Tibial nerve (tissue), 4 donors: ENCODE data around the gene GINS2. TPM values are rescaled to one million over a fixed set of nuclear protein-coding genes. Genes with fewer than 3 reads are reported as not detected.

ENCODE experiments used
- DNase-seq, 2 donors: peaks; one replicate each; pipeline ENCODE4 v3.0.0-alpha.2; 2019; ENCODE audit warnings: low spot score in 2 of 2
- H3K27ac ChIP-seq, 4 donors: fragments of 200-600 bp; sonication (generic) in 3 of 4; one replicate each; pipeline ENCODE4 v1.5.1; 2017 to 2019; ENCODE audit warnings: mild to moderate bottlenecking in 1 of 4
- H3K27me3 ChIP-seq, 2 donors: fragments of 200-600 bp; sonication (generic) in 1 of 2; one replicate each; pipeline versions ENCODE4 v1.5.1 to v1.6.0; 2017 to 2019
- H3K36me3 ChIP-seq, 3 donors: fragments of 200-600 bp; sonication (generic); one replicate each; pipeline ENCODE4 v1.5.1; 2018 to 2019
- H3K4me1 ChIP-seq, 4 donors: fragments of 200-600 bp; sonication (generic) in 3 of 4; one replicate each; pipeline ENCODE4 v1.5.1; 2017 to 2019
- H3K4me3 ChIP-seq, 4 donors: fragments of 200-600 bp; sonication (generic) in 3 of 4; one replicate each; pipeline ENCODE4 v1.5.1; 2017 to 2019; ENCODE audit warnings: mild to moderate bottlenecking in 1 of 4, moderate library complexity in 1 of 4
- H3K9me3 ChIP-seq, 4 donors: fragments of 200-600 bp; sonication (generic) in 3 of 4; one replicate each; pipeline ENCODE4 v1.5.1; 2017 to 2019
- EP300 ChIP-seq, 2 donors: sonication (generic); formaldehyde crosslinking; IDR thresholded peaks; one replicate each; pipeline ENCODE4 v1.6.1; 2017; ENCODE audit warnings: antibody characterized with exemption in 2 of 2, mild to moderate bottlenecking in 1 of 2
- POLR2A ChIP-seq, 2 donors: fragments of 450-650 bp; IDR thresholded peaks; one replicate each; pipeline ENCODE4 v1.6.1; 2017; ENCODE audit warnings: antibody characterized with exemption in 2 of 2, mild to moderate bottlenecking in 2 of 2, moderate library complexity in 2 of 2
- WGBS, 2 donors: methylation state at CpG; one replicate each; pipeline ENCODE4 v1.1.5; 2018; 5-methylcytosine and 5-hydroxymethylcytosine counted together
- total RNA-seq, 4 donors: library from RNA; depleted of rRNA; stranded (reverse); fragments of >200 nt; gene quantifications; one replicate each; pipeline ENCODE4 v1.1.0, GENCODE V29; 2016
- TF ChIP-seq, protein P1 (sequence below), 5 experiments: fragments of 200-600 bp in 3 of 5; fragments of 450-650 bp in 2 of 5; sonication (generic) in 3 of 5; IDR thresholded peaks; one replicate each; pipeline ENCODE4 v1.5.1; 2016 to 2019; ENCODE audit warnings: antibody characterized with exemption in 5 of 5, mild to moderate bottlenecking in 3 of 5, moderate library complexity in 2 of 5

The GINS2 gene
- total RNA-seq, 4 donors from 2014 or later: 0.20 to 0.66 TPM; not detected in 2

DNA sequence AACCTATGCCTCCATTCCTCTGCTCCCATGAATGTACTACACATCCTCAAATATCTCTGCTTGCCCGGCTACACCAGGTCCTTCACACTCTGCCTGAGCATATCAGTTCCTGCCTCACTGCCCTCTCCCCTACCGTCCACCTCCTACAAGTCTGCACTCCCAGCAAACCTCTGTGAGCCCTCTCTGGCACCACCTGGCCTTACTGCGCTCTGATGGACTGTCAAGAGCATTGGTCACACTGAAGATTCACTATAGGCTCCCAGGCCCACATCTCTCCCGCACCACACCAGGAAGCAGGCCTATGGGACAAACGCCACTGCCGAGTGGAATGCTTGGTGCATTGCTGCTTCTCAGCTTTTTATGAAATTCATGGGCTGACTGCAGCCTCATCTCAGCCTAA lies 8.9 kb downstream of the GINS2 start:
- H3K27ac ChIP-seq: no peak overlapping the region
- H3K4me3 ChIP-seq: no peak overlapping the region
- H3K27me3 ChIP-seq: no peaks in the 10 kb centered on the region
- WGBS, 2 donors: 88 to 90% methylated on average over 6 of the region's 6 CpGs
- H3K36me3 ChIP-seq: peaks cover 0 to 38% (median 0%) of the 10 kb centered on the region in 3 donors
- H3K9me3 ChIP-seq: no peaks in the 10 kb centered on the region
- TF ChIP-seq, protein P1, sequence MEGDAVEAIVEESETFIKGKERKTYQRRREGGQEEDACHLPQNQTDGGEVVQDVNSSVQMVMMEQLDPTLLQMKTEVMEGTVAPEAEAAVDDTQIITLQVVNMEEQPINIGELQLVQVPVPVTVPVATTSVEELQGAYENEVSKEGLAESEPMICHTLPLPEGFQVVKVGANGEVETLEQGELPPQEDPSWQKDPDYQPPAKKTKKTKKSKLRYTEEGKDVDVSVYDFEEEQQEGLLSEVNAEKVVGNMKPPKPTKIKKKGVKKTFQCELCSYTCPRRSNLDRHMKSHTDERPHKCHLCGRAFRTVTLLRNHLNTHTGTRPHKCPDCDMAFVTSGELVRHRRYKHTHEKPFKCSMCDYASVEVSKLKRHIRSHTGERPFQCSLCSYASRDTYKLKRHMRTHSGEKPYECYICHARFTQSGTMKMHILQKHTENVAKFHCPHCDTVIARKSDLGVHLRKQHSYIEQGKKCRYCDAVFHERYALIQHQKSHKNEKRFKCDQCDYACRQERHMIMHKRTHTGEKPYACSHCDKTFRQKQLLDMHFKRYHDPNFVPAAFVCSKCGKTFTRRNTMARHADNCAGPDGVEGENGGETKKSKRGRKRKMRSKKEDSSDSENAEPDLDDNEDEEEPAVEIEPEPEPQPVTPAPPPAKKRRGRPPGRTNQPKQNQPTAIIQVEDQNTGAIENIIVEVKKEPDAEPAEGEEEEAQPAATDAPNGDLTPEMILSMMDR (IDR thresholded peaks at IDR 0.05): no peak
- TF ChIP-seq EP300 (IDR thresholded peaks at IDR 0.05) (no peak), POLR2A (IDR thresholded peaks at IDR 0.05) (no peak)
- no peak for DNase-seq
- H3K4me1 ChIP-seq: no peaks in the 10 kb centered on the region

DNA sequence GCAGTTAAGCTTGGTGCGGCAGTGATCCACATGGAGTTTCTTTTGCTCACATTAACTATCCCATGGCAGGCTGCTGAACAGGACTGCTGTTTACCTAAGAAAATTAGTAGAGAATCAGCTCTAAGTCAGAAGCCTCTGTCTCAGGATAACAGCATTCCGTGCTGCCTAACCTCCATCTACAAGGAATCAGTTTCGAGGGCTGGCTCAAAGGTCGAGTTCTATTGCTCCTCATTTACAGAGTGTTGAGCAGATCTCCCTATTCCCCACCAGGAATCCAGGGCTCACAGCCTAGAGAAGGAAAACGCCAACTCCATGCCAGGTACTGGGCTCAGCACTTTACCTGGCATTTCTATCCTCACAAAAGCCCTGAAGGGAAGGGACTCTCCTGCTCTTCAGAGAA lies 9.9 kb downstream of the GINS2 start:
- H3K36me3 ChIP-seq: peaks cover 0 to 48% (median 0%) of the 10 kb centered on the region in 3 donors
- no peak for DNase-seq
- no peak overlapping the region for H3K27ac ChIP-seq
- TF ChIP-seq POLR2A (IDR thresholded peaks at IDR 0.05) (no peak), EP300 (IDR thresholded peaks at IDR 0.05) (no peak)
- TF ChIP-seq, protein P1 (IDR thresholded peaks at IDR 0.05): no peak
- H3K4me1 ChIP-seq: peaks cover 0 to 4% (median 2%) of the 10 kb centered on the region in 4 donors
- no peaks in the 10 kb centered on the region for H3K9me3 ChIP-seq
- no peak overlapping the region for H3K4me3 ChIP-seq
- no peaks in the 10 kb centered on the region for H3K27me3 ChIP-seq
- 87 to 88% methylated on average over 5 of the region's 5 CpGs for WGBS, 2 donors

GRCh38 chr16:85678016-85678415 lies 10.7 kb downstream of the GINS2 start:
- H3K36me3 ChIP-seq: peaks cover 0 to 50% (median 0%) of the 10 kb centered on the region in 3 donors
- no peak for DNase-seq
- H3K4me3 ChIP-seq: no peak overlapping the region
- TF ChIP-seq POLR2A (IDR thresholded peaks at IDR 0.05) (no peak), EP300 (IDR thresholded peaks at IDR 0.05) (no peak)
- TF ChIP-seq, protein P1 (IDR thresholded peaks at IDR 0.05): no peak
- 72 to 77% methylated on average over 8 of the region's 8 CpGs for WGBS, 2 donors
- no peaks in the 10 kb centered on the region for H3K27me3 ChIP-seq
- H3K27ac ChIP-seq: no peak overlapping the region
- no peaks in the 10 kb centered on the region for H3K9me3 ChIP-seq
- H3K4me1 ChIP-seq: peaks cover 0 to 12% (median 4%) of the 10 kb centered on the region in 4 donors

GRCh38 chr16:85677383-85677967 lies 11.3 kb downstream of the GINS2 start:
- TF ChIP-seq EP300 (IDR thresholded peaks at IDR 0.05): no peak
- TF ChIP-seq, protein P1 (IDR thresholded peaks at IDR 0.05): no peak
- no peak for TF ChIP-seq POLR2A (IDR thresholded peaks at IDR 0.05)
- Histone ChIP-seq H3K27ac (no peak overlapping the region), H3K9me3 (no peaks in the 10 kb centered on the region), H3K4me1 (peaks cover 0 to 12% (median 4%) of the 10 kb centered on the region in 4 donors), H3K27me3 (no peaks in the 10 kb centered on the region), H3K4me3 (no peak overlapping the region), H3K36me3 (peaks cover 0 to 54% (median 0%) of the 10 kb centered on the region in 3 donors)
- WGBS, 2 donors: 87 to 90% methylated on average over 6 of the region's 6 CpGs
- no peak for DNase-seq

DNA sequence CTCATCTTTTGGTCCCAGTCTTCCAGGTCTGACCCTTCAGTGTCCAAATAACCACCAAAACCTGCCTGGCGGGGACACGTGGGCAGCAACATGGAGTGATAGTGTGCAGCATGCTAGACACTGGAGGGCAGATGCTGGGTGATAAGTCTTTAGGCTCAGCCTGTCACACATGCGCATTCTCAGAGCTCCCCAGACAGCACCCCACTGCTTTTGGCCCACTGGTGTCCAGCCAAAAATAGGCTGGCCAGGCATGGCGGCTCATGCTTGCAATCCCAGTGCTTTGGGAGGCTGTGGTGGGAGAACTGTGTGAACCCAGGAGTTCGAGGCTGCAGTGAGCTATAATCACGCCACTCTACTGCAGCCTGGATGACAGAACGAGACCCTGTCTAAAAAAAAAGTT lies 12.3 kb downstream of the GINS2 start:
- no peaks in the 10 kb centered on the region for H3K27me3 ChIP-seq
- H3K27ac ChIP-seq: no peak overlapping the region
- H3K4me3 ChIP-seq: no peak overlapping the region
- peaks cover 0 to 65% (median 5%) of the 10 kb centered on the region in 3 donors for H3K36me3 ChIP-seq
- TF ChIP-seq POLR2A (IDR thresholded peaks at IDR 0.05): no peak
- TF ChIP-seq, protein P1 (IDR thresholded peaks at IDR 0.05): no peak
- 91 to 96% methylated on average over 7 of the region's 7 CpGs for WGBS, 2 donors
- H3K4me1 ChIP-seq: peaks cover 0 to 12% (median 4%) of the 10 kb centered on the region in 4 donors
- no peaks in the 10 kb centered on the region for H3K9me3 ChIP-seq
- DNase-seq: no peak
